NCI-H2107 treated with DMSO at 0.1 percent for 48 hours (cell line): Measurements from ENCODE around the gene NFIA.

Experiments used
- DNase-seq: peaks from one replicate; lab custom pipeline; 2025; ENCODE audit not compliant: unreplicated experiment; lab: John Stamatoyannopoulos, UW

NFIA gene

DNA sequence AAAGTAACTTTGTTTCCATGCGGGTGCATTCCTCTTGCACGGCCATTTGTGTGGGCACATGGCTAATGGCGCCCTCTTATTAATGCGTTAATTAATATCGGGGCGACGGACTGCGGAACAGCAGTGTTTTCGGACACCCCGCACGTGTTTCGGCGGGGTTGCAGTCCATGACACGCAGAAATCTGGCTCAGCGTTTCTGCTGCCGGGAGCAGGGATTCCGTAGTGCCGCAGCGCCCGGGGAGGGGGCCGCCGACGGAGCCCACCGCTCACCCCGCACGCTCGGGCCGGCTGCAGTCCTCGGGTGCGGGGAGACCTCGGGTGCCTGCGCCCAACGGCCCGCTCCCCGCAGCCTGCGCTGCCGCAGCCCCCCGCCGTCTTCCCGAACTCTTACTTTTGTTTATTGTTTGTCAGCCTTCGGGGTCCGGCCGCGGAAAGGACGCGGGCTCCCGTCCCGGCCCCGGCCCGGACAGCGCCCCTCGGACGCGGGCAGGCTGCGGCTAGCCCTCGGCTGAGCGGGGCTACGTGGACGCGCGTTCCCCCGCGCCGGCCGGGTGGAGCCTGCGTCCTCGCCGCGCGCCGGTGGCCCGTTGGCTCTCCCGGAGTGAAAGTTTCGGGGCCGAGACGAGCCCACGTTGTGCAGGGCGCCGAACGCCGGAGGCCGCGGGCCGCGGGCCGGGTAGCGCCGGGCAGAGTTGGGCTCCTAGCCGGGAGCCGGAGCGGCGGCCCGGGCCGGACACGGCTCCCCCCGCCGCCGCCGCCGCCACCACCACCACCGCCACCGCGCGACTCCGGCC is 849 bp downstream of the NFIA start:
- no peak for DNase-seq

DNA sequence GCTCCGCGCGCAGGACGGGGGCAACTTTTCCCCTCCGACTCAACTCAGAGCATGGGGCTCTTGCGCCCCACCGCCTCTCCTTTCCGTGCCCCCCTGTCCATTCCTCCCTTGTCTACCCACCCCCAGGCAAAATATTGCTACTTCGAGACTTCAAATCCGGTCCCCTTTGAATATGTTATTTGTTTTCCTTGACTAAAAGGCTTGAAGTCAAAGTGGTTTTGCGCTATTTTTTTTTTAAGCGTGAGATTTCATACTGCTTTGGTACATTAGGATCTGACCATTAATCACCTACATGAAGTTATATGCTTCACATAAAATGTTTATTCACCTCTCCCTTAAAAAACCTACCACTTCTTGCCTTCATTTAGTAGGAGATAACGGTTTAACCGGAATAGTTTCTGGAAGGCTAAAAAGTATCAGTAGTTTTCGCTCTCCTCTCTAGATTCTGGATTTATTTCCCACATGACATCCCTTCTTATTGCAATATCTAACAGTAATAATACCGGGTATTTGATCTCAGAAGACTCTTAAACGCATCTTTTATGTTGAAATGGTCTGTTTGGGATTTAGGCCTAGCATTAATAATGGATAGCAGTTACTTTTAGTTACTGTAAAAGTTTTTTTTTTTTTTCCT is 1.6 kb downstream of the NFIA start:
- DNase-seq = no peak

DNA sequence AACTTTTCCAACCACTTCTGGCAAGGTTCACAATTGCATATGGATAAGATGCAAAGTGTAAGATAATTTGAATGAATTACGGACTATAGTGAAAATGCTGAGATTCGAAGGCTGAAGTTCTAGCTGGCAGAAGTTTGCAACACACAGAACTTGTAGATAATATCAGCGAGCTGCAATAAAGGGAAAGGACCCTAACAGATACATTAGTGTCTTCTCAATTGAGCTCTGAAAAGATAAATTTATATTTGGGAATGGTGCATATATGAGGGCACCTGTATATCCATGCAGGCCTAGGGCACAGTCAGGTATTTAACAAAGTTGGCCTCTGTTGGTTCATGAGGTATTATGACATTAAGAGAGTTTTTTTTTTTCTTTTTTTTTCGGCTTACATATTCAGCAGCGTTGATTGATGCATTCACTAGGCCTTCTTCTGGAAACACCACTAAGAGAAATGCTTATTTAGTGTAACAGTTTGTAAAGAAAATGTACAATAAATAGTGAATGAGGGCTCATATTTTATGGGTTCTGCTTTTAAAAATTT is 2.2 kb downstream of the NFIA start:
- no peak for DNase-seq

DNA sequence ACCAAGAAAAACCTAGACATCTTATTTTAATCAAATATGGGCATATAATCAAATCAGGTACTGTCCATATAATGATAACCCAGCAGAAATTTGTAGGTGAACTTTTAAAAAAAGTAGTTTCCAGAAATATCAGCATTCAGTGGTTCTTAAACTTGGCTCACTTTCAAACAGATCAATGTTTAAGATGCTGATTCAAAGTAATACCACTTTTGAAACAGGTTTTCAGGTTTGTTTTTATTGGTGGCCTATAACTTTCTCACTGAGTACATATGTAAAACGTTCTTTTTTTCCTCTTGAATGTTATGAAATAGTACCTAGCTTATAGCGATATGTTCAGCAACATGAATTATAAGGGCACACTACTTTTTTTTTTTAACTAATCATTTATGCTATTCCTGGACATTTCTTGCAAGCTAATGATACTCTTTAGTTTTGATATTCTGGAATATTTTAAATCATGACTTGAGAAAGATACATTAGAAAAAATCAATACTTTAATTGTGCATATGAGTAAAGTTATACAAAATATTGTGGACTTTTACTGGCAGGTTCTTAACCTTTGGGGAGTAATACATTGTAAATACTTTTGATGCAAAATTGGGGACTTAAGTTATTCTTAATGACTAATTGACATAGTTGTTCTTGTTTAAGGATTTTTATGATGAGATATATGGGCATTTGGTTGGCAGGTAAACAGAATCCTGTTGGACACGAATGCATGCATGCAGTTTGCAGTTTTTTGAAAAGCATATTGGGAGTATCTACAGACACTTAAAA is 3.0 kb downstream of the NFIA start:
- no peak for DNase-seq

DNA sequence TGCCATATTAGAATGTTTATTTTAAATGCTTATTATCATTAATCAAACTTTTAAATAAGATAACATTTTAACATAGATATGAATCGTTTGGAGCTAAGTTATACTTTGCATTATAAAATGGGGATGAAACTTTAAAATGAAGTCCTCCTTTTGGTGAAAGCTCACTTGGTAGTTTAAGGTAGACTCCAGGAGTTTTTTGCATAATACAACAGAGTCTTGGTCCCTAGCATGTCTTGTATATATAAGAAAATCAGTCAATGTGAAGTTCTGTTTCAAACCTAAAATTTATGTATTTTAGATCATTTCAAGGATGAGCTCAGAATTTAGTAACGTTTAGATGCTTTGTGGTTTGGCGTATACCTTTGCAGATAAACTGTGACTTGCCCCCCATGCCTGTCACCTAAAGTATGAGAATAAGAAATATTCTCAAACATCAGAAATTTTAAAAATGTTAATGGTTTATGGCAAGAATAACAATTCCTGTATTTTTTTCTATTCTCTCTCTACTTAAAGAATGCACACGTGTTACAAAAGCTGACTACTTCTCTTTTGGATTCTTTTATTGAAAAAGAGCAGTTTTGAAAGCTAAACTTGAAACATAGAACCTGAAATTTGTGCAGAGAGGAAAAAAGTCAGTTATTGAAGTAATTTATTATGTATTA is 3.8 kb downstream of the NFIA start:
- no peak for DNase-seq

DNA sequence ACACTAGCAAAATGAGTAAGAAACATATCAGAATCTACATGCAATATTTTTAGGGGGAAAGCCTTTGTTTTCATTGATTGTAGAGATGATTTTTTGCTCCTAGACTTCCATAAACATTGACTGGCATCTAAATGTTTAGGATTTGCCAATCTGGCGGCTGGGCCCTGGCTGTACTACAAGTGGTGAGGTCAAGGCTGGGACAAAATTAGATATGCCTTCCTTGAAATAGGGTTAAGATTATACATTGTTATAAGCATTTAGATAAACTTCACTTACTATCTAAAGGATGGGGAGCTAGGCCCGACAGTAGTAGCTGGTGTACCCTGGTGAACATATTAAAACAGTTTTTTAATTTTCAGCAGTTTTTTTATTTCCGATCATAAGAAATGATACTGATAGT is 5.2 kb downstream of the NFIA start:
- DNase-seq = no peak

DNA sequence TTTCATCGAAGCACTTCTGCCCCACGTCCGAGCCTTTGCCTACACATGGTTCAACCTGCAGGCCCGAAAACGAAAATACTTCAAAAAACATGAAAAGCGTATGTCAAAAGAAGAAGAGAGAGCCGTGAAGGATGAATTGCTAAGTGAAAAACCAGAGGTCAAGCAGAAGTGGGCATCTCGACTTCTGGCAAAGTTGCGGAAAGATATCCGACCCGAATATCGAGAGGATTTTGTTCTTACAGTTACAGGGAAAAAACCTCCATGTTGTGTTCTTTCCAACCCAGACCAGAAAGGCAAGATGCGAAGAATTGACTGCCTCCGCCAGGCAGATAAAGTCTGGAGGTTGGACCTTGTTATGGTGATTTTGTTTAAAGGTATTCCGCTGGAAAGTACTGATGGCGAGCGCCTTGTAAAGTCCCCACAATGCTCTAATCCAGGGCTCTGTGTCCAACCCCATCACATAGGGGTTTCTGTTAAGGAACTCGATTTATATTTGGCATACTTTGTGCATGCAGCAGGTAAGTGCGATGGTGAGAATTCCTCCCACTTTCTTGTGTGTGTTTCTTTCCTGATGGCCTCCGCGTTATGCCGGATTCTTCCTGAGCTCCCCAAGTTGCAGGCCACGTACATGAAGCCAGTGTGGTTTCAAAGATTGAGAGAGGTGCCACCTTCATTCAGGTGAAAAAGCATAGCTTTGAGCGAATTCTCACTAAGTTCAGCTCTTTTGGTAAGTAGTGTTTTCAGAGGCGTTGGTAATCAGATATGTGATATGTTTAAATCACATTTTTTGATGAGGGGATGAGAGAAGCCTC is 6.0 kb downstream of the NFIA start:
- DNase-seq = no peak

DNA sequence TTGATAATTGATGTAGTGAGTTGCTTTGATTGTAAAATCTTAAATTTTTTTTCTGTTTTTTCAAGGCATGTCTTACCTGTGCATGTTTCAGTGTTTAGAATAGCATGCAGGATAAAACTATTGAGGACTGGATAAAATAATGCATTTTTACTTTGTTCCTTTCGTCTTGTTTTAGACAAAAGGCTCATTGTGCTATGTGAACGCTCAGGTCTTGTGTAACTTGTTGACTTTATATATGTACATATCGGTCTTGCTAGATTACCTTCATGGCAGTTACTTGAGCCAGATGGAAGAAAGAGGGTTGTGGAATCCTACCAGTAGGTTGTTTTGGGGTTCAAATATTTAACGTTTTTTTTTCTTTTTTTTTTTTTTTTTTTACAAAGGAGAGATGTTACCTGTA is 7.0 kb downstream of the NFIA start:
- no peak for DNase-seq

DNA sequence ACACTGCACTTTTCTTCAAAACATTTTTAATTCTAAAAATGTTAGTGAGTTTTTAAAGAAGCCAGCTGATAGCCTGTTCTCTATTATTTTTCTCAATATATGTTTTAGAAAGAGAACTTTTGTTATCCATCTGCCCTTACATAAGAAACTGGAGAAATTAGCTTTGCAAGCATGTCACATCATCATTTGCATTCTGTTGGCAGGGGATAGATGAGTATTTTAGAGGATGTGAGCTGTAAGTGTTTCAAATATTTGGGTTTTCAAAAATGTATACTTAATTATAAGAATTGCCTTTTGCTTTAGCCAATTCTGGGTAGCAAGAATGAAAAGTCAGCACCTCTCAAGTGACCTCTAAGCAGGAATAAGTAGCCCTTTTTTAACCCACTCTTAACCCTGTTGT is 7.4 kb downstream of the NFIA start:
- no peak for DNase-seq

DNA sequence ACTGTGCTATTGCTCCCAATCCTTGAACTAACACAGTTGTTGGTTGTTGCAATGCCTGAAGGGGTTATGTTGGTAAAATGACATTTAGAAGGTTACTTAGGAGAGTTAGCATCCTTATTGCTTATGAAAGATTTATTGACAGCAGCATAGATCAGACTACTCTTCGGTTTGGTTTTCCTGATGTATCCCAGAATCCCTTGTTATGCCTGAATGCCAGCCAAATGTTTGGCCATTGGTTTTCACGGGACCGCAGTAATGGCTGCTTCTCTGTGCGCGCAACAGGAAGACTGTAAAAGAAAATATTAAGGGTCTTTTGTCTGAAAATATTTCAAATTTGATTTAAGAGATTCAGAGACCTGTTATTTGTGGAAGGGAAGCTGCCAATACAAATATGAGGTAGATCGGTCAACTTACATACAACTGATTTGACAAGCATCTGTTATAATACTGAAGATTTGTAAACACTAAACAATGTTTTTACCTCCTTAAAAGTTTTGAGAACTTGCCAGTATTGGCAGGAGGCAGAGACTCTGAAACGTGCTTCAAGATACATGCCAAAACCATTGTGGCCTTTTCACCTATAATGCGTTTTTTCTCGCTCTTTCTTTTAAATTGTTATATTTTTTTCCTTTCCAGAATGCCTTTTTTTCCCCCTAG is 8.3 kb downstream of the NFIA start:
- no peak for DNase-seq

DNA sequence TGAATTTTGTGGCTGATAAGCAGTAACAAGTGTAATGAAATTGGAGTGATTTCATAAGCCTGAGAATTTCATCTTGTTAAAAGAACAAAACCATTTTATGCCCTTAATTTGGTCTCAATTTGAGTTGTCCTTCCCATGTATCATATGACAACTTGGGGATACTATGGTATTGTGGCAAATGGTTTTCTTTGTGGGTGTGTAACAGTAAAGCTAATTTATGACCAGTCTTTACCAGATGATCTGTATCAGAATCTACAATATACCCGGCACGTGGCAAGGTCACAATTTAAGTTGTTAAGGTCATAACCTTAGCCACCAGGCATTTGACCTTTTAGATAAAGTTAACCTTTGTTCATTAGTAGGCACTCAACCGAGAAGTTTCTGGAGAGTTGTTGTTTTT is 9.1 kb downstream of the NFIA start:
- no peak for DNase-seq

DNA sequence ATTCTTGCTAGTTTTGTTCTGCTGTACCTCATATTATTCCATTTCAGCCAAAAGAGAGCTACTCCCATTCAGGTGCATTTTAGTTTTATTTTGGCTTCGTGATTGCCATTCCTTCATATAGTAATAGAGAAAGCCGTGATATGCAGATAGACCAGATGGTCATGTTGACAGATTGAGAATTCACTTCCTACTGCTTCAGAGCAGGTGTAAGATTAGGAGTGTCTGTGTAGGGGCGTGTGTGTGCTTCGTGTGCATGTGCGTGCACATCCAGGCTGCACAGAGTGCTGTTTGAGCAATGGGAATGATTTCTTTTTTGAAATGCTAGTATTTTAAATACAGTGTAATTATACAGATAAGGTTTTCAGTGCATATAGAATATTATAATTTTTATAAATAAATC is 10.3 kb downstream of the NFIA start:
- DNase-seq = no peak

DNA sequence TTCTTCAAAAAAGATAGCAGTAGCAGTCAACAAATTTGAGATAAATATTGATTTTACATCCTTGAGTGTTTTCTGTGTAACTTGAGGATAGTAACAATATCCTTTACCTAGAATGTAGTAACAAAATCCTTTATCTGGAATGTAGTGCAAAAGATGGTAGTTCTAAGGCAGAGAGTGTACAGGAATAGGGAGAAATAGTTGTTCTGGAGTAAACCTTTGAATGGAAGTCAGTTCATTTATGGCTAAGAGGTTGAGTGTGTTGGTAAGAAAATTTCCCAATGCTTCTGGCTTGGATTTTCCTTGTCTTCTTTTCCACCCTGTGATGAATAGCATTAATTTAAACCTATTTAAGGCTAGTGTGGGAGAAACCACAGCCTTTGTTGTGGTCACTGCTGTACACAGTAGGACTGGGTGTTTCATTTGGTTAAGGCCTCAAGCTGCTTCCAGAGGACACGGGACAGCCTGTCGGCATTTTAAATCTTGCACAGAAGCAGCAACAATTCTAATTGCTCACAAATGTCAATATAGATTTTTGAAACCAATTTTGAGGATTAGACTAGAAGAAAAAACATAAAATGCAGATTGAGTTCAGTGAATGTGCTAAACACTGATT is 11.3 kb downstream of the NFIA start:
- no peak for DNase-seq

DNA sequence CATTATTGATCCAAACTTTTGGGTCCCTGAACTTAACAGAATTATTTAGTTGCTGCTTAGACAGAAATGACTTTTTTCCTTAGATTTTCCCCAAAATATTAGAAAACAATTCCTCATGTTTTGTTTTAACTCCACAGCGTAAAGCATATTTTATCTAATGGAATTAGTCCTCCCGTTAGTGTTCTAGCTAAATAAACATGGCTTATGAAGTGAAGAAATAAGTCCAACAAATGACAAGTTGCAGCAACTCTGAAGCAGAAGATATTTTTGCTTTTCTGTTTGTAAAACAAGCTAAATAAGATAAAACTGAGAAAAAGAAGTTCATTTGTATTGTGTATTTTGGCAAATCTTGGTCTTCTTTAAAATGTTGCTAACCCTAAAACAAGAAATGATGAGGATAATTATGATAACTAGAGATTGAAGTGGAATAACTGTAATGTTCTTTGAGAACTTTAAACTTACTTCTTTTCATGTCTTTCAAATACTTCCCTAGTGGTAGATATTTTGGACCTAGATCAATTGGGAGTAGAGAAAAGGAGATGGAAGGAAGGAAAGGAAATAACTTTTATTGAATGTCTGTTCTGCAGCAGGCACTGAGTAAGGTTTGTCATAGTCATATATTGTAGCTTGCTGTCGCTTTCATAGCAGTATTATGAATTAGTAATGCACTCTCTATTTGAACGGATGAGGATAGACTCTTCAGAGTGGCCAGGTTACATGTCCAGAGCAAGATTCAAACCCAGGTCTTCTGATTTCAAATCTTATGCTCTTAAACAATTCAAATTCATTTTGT is 12.5 kb downstream of the NFIA start:
- no peak for DNase-seq

DNA sequence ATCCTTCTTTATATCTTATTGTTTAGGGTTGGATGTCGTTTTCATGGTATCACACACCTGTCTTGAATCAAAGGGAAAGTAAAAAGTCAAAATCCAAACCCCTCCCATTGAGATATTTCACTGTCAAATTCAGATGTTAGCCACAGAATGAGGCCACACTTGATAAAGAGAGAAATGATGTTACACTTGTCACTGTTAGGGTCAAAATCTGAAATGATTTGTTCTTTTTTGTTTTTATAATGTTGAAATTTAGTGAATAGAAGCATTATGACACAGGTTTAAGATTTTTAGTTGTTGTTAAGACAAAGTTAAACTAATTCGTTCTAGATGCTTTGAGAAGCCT is 13.1 kb downstream of the NFIA start:
- no peak for DNase-seq

DNA sequence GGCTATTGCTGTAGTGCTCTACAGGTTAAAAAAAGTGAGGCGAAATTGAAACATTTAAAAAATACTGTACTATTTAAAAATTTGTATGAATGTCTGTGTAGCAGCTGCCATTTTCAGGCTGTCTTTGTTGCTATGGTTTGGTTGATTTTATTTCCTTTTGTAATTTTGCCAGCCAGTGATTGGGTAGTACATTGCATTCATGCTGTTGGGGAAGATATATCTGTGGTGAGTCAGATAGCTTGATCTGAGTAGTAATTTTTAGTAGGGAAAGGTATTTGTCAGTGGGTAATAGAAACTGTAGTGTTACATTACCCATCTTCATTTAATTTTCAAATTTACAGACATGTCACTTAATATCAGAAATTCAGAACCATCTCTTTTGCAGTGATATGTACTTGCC is 15.0 kb downstream of the NFIA start:
- DNase-seq = no peak

DNA sequence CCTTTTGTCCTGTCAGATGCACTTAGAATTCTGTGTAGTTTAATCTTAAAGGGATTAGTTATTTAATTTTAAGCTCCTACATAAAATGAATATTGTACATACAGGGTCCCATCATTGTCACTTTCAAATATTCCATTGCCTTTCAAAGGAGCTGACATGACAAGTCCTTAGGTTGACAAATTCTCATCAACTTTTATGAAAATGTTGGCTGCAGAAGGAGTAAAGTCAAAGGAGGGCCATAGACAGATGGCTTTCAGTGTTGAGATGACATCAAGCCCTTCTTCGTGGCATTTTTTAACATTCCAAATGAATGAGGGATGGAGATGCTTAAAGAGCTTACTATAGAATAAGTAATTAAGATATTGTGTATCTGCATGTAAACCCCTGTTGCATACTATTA is 15.4 kb downstream of the NFIA start:
- DNase-seq = no peak

DNA sequence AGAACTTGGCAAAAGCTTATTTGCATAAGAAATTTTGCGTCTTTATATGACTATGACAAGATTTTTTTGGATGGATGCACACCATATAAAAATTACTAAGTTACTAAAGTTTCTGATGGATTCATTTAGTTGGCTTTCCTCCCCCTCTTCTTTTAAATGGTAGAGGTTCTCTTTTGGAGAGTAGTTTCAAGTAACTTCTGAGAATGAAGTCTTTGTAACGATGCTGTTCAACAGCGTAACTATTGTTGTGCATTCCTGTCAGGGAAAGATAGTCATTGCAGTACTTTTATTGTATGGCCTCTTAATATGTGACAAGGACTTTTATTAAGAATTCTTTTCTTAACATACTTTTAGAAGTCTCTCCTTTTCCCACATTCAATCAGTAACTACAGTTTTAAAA is 16.0 kb downstream of the NFIA start:
- no peak for DNase-seq

DNA sequence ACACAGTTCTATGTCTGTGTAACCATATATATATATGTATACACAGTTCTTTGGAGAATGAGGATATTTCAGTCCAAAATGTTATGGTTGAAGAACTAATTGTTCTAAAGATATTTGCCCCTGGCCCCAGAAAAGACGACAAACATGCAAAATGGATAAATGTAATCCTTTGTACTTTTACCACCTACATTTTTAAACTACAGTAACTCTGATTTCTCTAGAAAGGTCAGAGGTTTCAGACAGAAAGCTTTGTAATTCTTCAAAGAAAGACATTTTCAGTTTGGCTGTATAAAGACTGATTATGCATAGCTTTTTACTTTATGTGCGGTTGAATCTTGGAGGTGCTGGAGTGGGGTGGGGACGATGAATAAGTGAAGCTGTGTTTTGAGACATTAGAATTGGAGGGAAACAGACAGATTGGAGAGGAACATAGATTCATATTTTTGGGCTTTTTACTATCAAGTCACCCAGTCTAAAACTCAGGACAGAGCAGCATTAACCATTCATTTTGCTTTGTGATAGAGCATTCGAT is 16.6 kb downstream of the NFIA start:
- no peak for DNase-seq
